K562 (cell line): ENCODE measurements around the gene EPB41L1.

Source experiments
- ATF1 ChIP-seq, 2 experiments: fragments of 450-650 bp in 1 of 2; IDR thresholded peaks; 2 replicates each; pipeline ENCODE4 v1.6.1; 2016; ENCODE audit warnings: missing compliant biosample characterization in 1 of 2, missing genetic modification characterization in 1 of 2
- BRF1 ChIP-seq: IDR thresholded peaks from 3 replicates; pipeline ENCODE4 v1.6.1; 2011; ENCODE audit warnings: borderline replicate concordance, mild to moderate bottlenecking; ENCODE audit not compliant: insufficient read length; ENCODE audit errors: extremely low read depth
- CREB3L1 ChIP-seq: fragments of 450-650 bp; IDR thresholded peaks from 2 replicates; pipeline ENCODE4 v1.6.1; 2014; ENCODE audit warnings: low read depth, mild to moderate bottlenecking, moderate library complexity, borderline replicate concordance
- CTCF ChIP-seq, 3 experiments: IDR thresholded peaks in 2 of 3; conservative IDR thresholded peaks in 1 of 3; 2 replicates each; pipeline ENCODE4 v1.5.1; 2011 to 2012; ENCODE audit warnings: low read length in 3 of 3, mild to moderate bottlenecking in 3 of 3, control low read depth in 2 of 3, improper control_type of control experiment in 1 of 3, inconsistent platforms in 1 of 3, low read depth in 1 of 3, mixed read lengths in 1 of 3, moderate library complexity in 1 of 3; ENCODE audit not compliant: insufficient read depth in 2 of 3
- EGR1 ChIP-seq: fragments of 450-650 bp; conservative IDR thresholded peaks from 2 replicates; pipeline ENCODE4 v1.6.1; 2017; ENCODE audit warnings: mild to moderate bottlenecking
- ID3 ChIP-seq, 2 experiments: fragments of 250-450 bp in 1 of 2; fragments of 450-650 bp in 1 of 2; sonication (Bioruptor Pico) in 1 of 2; IDR thresholded peaks; 2 replicates each; pipeline versions ENCODE4 v1.6.1 to v1.8.0; 2016 to 2021; ENCODE audit warnings: mild to moderate bottlenecking in 2 of 2, moderate library complexity in 2 of 2, missing compliant biosample characterization in 1 of 2, missing genetic modification characterization in 1 of 2
- NBN ChIP-seq: fragments of 450-650 bp; IDR thresholded peaks from 2 replicates; pipeline ENCODE4 v1.6.1; 2016; ENCODE audit warnings: low read depth, mild to moderate bottlenecking
- POLR2AphosphoS5 ChIP-seq: IDR thresholded peaks from 2 replicates; pipeline ENCODE4 v1.6.1; 2011; ENCODE audit warnings: mild to moderate bottlenecking, low read depth, low read length, moderate library complexity; ENCODE audit not compliant: control insufficient read depth, insufficient read depth
- RERE ChIP-seq: sonication (generic); formaldehyde crosslinking; IDR thresholded peaks from 2 replicates; pipeline ENCODE4 v1.8.0; 2023; ENCODE audit warnings: missing genetic modification reagents, mild to moderate bottlenecking, borderline replicate concordance
- SMAD4 ChIP-seq: fragments of 250-450 bp; sonication (Bioruptor Pico); conservative IDR thresholded peaks from 2 replicates; pipeline ENCODE4 v1.8.0; 2021; ENCODE audit warnings: inconsistent platforms, mild to moderate bottlenecking, moderate library complexity
- SP1 ChIP-seq: sonication (generic); formaldehyde crosslinking; IDR thresholded peaks from 2 replicates; pipeline ENCODE4 v1.8.1; 2022; ENCODE audit warnings: mild to moderate bottlenecking, missing genetic modification reagents
- TEAD4 ChIP-seq, 2 experiments: sonication (generic) in 1 of 2; formaldehyde crosslinking in 1 of 2; IDR thresholded peaks; 2 replicates each; pipeline versions ENCODE4 v1.6.1 to v1.8.0; 2012 to 2022; ENCODE audit warnings: borderline replicate concordance in 1 of 2, inconsistent platforms in 1 of 2, low read length in 1 of 2, mild to moderate bottlenecking in 1 of 2, missing genetic modification reagents in 1 of 2
- ZNF407 ChIP-seq: fragments of 450-650 bp; IDR thresholded peaks from 2 replicates; pipeline ENCODE4 v1.6.1; 2016; ENCODE audit warnings: low read depth

- TF ChIP-seq ATF1 (CRISPR knock-in tag; IDR thresholded peaks at IDR 0.05) (no peak), ATF1 (tag; IDR thresholded peaks at IDR 0.05) (no peak), CTCF (IDR thresholded peaks at IDR 0.05 in 2 of 3, conservative IDR thresholded peaks at IDR 0.05 in 1 of 3; ENCODE audit: insufficient read depth in 2 of 3, low read depth in 1 of 3, low read length in 3 of 3) (no peak), NBN (no peak), TEAD4 (IDR thresholded peaks at IDR 0.05; ENCODE audit: low read length) (no peak), TEAD4 (CRISPR knock-in tag; IDR thresholded peaks at IDR 0.05; ENCODE audit: borderline replicate concordance) (no peak), POLR2AphosphoS5 (no peak), SMAD4 (CRISPR knock-in tag) (no peak), BRF1 (no peak), RERE (no peak), ID3 (CRISPR knock-in tag; IDR thresholded peaks at IDR 0.05) (no peak), ID3 (tag; IDR thresholded peaks at IDR 0.05) (no peak), CREB3L1 (no peak), SP1 (CRISPR knock-in tag) (no peak), ZNF407 (no peak), EGR1 (no peak)
Observed at GRCh38 chr20:36120241-36120640, 34.3 kb upstream of the EPB41L1 start.
